GM19351 (cell line): Measurements from ENCODE around the gene VWA5B2.
A peak's percentile ranks its signal among the peaks of the same experiment; 100 is the strongest.
"Not testable (repeated sequence)": the region's sequence is repeated elsewhere in the genome, so short reads cannot be mapped to it uniquely, and the experiment has no call there.

Experiments used
- ATAC-seq: cut with Tn5 transposase; IDR thresholded peaks from one replicate; pipeline ENCODE4 v1.9.1; 2021; ENCODE audit warnings: mild to moderate bottlenecking, moderate library complexity; ENCODE audit not compliant: unreplicated experiment

Gene VWA5B2

GRCh38 chr3:184241141-184241446 is 11.7 kb downstream of the VWA5B2 start:
- no peak for ATAC-seq

GRCh38 chr3:184241447-184242296 is 12.3 kb downstream of the VWA5B2 start:
- no peak for ATAC-seq

GRCh38 chr3:184242297-184242685 is 12.9 kb downstream of the VWA5B2 start:
- no peak for ATAC-seq

- peak; percentile 41 for ATAC-seq
These were observed 19.3 kb downstream of the VWA5B2 start, which contains the start of gene ALG3 for GRCh38 chr3:184248454-184249411. TSS of gene ALG3 (minus strand) at chr3:184248962. CDS start at chr3:184248940, 22 bp downstream.

GRCh38 chr3:184249412-184250166 is 20.2 kb downstream of the VWA5B2 start, which contains the start of gene EEF1AKMT4:
TSS of gene EEF1AKMT4 (plus strand) at chr3:184249672. CDS start at chr3:184249695, 23 bp downstream.
- peak; percentile 85 for ATAC-seq

- peak; percentile 63 for ATAC-seq
These were observed 20.9 kb downstream of the VWA5B2 start for GRCh38 chr3:184250167-184250828.

GRCh38 chr3:184255291-184256039 is 26.1 kb downstream of the VWA5B2 start:
- ATAC-seq = no peak

- ATAC-seq = no peak
These were observed 27.9 kb downstream of the VWA5B2 start for GRCh38 chr3:184257083-184257915.

- ATAC-seq = no peak
These were observed 29.5 kb downstream of the VWA5B2 start for GRCh38 chr3:184258926-184259325.

GRCh38 chr3:184259396-184259877 is 30.1 kb downstream of the VWA5B2 start:
- no peak for ATAC-seq

GRCh38 chr3:184259878-184260723 is 30.7 kb downstream of the VWA5B2 start:
- ATAC-seq = no peak

- no peak for ATAC-seq
These were observed 31.4 kb downstream of the VWA5B2 start for GRCh38 chr3:184260724-184261269.

GRCh38 chr3:184261270-184261853 is 32.0 kb downstream of the VWA5B2 start, which contains the start of gene CAMK2N2:
TSS of gene CAMK2N2 (minus strand) at chr3:184261553. CDS start at chr3:184261285, 268 bp downstream.
- peak; percentile 69 for ATAC-seq

GRCh38 chr3:184261854-184262763 is 32.7 kb downstream of the VWA5B2 start:
- peak; percentile 25 for ATAC-seq

GRCh38 chr3:184262764-184263179 is 33.4 kb downstream of the VWA5B2 start:
- no peak for ATAC-seq

- ATAC-seq = not testable (repeated sequence)
These were observed 37.9 kb downstream of the VWA5B2 start for GRCh38 chr3:184267249-184267648.
